ENCODE results near the gene TRIM45.

DNA sequence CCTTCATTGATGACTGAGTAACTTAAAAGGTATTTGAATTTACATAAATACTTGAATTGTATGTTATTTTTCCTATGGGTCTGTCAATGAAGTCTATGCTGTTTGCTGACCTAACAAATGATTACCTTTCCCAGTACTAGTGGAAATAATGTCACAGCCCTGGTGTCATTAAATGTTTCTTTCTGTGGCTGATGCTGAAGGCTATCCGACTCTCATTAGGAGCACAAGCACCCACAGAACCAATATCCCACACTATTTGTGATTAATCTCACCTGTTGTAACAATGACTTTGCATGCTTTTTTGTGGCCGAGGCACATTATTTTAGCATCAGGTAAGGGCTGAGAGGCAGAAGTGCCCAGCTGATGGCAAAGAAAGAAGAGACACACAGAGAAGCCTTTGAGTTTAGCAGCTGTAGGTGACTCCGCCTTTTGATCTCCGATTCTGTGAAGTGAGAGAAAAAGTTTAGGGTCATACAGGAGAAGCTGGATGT lies 25.8 kb upstream of the TRIM45 start:
- TF ChIP-seq, protein P1, sequence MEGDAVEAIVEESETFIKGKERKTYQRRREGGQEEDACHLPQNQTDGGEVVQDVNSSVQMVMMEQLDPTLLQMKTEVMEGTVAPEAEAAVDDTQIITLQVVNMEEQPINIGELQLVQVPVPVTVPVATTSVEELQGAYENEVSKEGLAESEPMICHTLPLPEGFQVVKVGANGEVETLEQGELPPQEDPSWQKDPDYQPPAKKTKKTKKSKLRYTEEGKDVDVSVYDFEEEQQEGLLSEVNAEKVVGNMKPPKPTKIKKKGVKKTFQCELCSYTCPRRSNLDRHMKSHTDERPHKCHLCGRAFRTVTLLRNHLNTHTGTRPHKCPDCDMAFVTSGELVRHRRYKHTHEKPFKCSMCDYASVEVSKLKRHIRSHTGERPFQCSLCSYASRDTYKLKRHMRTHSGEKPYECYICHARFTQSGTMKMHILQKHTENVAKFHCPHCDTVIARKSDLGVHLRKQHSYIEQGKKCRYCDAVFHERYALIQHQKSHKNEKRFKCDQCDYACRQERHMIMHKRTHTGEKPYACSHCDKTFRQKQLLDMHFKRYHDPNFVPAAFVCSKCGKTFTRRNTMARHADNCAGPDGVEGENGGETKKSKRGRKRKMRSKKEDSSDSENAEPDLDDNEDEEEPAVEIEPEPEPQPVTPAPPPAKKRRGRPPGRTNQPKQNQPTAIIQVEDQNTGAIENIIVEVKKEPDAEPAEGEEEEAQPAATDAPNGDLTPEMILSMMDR (IDR thresholded peaks at IDR 0.05), result no peak
- no peak for TF ChIP-seq POLR2A (IDR thresholded peaks at IDR 0.05)
